GM13976 (cell line): ENCODE data around the gene SP2.

Experiments
- DNase-seq: peaks from one replicate; pipeline ENCODE4 v3.0.0; 2012; ENCODE audit warnings: low spot score
- CTCF ChIP-seq: IDR thresholded peaks from 2 replicates; pipeline ENCODE4 v1.5.1; 2012; ENCODE audit warnings: borderline replicate concordance, mild to moderate bottlenecking; ENCODE audit not compliant: insufficient read depth; ENCODE audit errors: extremely low read depth, missing control alignments, control extremely low read depth
- in situ Hi-C: fragments of 300-500 bp; cut with MboI; formaldehyde crosslinking; loops from one replicate; pipeline ENCODE4 v1.12.0; 2022; ENCODE audit warnings: low sequenced_read_pairs, mixed read lengths, inconsistent platforms; ENCODE audit not compliant: unreplicated experiment

Gene SP2

GRCh38 chr17:47941246-47942095, 45.4 kb downstream of the SP2 start, which contains the start of gene PNPO:
TSS of gene PNPO (plus strand) at chr17:47941571. CDS start at chr17:47941676, 105 bp downstream.
- in situ Hi-C loops = no loop called here
- TF ChIP-seq CTCF = no peak
- DNase-seq = peak; percentile 97

GRCh38 chr17:47942096-47942510, 46.1 kb downstream of the SP2 start:
- in situ Hi-C loops = no loop called here

GRCh38 chr17:47942568-47942967, 46.5 kb downstream of the SP2 start:
- DNase-seq = no peak
- no peak for TF ChIP-seq CTCF
- in situ Hi-C loops = no loop called here

More at GRCh38 chr17:47942096-47942510, 46.1 kb downstream of the SP2 start:
- TF ChIP-seq CTCF = no peak
- DNase-seq = no peak

GRCh38 chr17:47945080-47945479, 49.0 kb downstream of the SP2 start:
- DNase-seq = no peak
- TF ChIP-seq CTCF = no peak
- in situ Hi-C loops = no loop called here

- in situ Hi-C loops = no loop called here
- TF ChIP-seq CTCF = no peak
- DNase-seq = no peak
Measured at GRCh38 chr17:47945529-47946508, 49.8 kb downstream of the SP2 start.

GRCh38 chr17:47946516-47946915, 50.5 kb downstream of the SP2 start:
- in situ Hi-C loops = no loop called here

More at GRCh38 chr17:47946516-47946915, 50.5 kb downstream of the SP2 start:
- TF ChIP-seq CTCF = no peak
- no peak for DNase-seq
